ENCODE results near the gene SNX11. TPM values are rescaled to one million over a fixed set of nuclear protein-coding genes. Genes with fewer than 3 reads are reported as not detected.

SNX11 gene
- total and polyA plus RNA-seq, 4 donors: 11.7 to 18.8 (median 17.3) TPM

DNA sequence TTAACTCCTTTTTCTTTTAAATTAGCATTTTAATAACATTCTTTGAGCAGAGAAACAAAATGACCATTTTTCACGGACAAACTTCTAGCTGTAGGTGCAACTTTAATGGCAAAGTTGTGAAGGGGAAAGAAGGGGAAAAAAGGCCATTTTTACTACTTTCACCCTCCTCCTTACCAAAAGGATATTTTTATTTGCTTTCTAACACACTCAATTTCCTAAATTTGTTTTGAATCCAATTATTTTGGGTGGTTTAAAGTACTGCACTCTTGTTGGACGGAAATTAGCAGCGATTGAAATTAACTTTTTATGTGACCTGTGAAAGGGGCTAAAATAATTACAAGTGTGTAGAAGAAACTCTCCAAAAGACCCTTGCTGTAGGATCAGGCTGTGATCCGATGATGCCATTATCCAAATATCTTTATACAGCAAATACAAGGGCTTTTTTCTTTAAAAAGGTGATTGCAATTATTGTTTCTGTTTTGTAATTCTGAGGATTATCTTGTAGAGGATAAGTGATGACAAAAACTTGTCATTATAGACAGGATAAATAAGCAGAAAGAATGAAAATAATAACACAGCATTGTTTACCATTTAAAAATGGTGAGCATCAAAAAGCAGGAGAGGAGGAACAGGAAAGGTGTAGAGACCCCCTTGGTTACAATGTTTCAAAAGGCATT is 42.4 kb downstream of the SNX11 start:
- H3K4me1 ChIP-seq (ENCODE audit: control insufficient read depth in 1 of 2, insufficient read depth in 2 of 2, low read length in 2 of 2): no peaks in the 10 kb centered on the region
- no peak overlapping the region for H3K27ac ChIP-seq (ENCODE audit: low read depth in 1 of 2, low read length in 2 of 2)
- H3K4me3 ChIP-seq (ENCODE audit: low read length in 2 of 2): no peak overlapping the region
- intact Hi-C loops (cut with DNase I): no loop called here
- no peak for ATAC-seq (ENCODE audit: low FRiP score)
- no peaks in the 10 kb centered on the region for H3K9me3 ChIP-seq (ENCODE audit: control insufficient read depth, low read length)
- WGBS, 2 donors: 79 to 81% methylated on average over 4 of the region's 4 CpGs
- no peaks in the 10 kb centered on the region for H3K36me3 ChIP-seq (ENCODE audit: control insufficient read depth in 1 of 2, insufficient read depth in 2 of 2, low read length in 1 of 2)
- no peaks in the 10 kb centered on the region for H3K27me3 ChIP-seq (ENCODE audit: control insufficient read depth in 1 of 2, insufficient read depth in 2 of 2, low read length in 1 of 2)
- no peak for DNase-seq

DNA sequence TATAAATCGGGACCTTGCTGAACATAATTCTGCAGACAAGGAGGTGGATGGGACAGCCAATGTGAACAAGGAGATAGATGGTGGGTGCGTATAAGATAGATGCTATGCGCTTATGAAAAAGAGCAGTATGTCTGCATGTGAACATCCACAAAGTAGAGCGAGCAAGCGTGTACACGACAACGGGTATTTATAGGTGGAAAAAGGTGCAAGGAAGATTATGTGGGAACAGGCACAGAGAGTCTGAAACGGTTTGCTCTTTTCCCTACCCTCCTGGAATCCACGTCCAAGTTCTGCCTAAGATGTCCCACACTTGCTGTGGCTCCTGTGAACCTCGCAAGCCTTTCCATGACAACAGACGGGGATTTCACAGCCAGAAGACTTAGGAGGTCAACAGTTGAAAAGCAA is 43.0 kb downstream of the SNX11 start:
- Histone ChIP-seq H3K27ac (ENCODE audit: low read depth in 1 of 2, low read length in 2 of 2) (no peak overlapping the region), H3K9me3 (ENCODE audit: control insufficient read depth, low read length) (no peaks in the 10 kb centered on the region), H3K27me3 (ENCODE audit: control insufficient read depth in 1 of 2, insufficient read depth in 2 of 2, low read length in 1 of 2) (no peaks in the 10 kb centered on the region), H3K4me1 (ENCODE audit: control insufficient read depth in 1 of 2, insufficient read depth in 2 of 2, low read length in 2 of 2) (no peaks in the 10 kb centered on the region), H3K4me3 (ENCODE audit: low read length in 2 of 2) (no peak overlapping the region), H3K36me3 (ENCODE audit: control insufficient read depth in 1 of 2, insufficient read depth in 2 of 2, low read length in 1 of 2) (no peaks in the 10 kb centered on the region)
- ATAC-seq (ENCODE audit: low FRiP score): no peak
- intact Hi-C loops (cut with DNase I): no loop called here
- no peak for DNase-seq
- 57 to 61% methylated on average over 11 of the region's 11 CpGs for WGBS, 2 donors

DNA sequence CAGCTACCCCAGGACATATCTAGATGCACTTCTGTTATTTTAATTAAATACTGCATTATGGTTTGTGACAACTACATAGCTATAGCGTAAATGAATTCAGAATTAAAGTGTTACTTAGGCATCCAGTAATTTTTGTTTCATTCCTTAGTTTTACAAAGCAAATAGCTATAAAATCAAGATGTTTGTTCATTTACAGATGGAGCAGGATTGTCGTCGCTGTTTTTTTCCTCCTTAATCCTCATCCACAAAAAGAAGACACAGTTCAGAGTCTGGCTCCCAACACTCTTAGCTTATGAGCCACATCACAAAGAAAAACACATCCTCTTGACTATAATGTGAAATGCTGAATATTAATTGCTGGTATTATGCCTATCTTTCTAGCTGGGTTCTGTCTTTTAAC is 43.7 kb downstream of the SNX11 start:
- DNase-seq: no peak
- no peak overlapping the region for H3K4me3 ChIP-seq (ENCODE audit: low read length in 2 of 2)
- no peaks in the 10 kb centered on the region for H3K9me3 ChIP-seq (ENCODE audit: control insufficient read depth, low read length)
- intact Hi-C loops (cut with DNase I): no loop called here
- H3K36me3 ChIP-seq (ENCODE audit: control insufficient read depth in 1 of 2, insufficient read depth in 2 of 2, low read length in 1 of 2): no peaks in the 10 kb centered on the region
- H3K4me1 ChIP-seq (ENCODE audit: control insufficient read depth in 1 of 2, insufficient read depth in 2 of 2, low read length in 2 of 2): no peaks in the 10 kb centered on the region
- ATAC-seq (ENCODE audit: low FRiP score): no peak
- H3K27me3 ChIP-seq (ENCODE audit: control insufficient read depth in 1 of 2, insufficient read depth in 2 of 2, low read length in 1 of 2): no peaks in the 10 kb centered on the region
- 77 to 80% methylated on average over 3 of the region's 3 CpGs for WGBS, 2 donors
- no peak overlapping the region for H3K27ac ChIP-seq (ENCODE audit: low read depth in 1 of 2, low read length in 2 of 2)

DNA sequence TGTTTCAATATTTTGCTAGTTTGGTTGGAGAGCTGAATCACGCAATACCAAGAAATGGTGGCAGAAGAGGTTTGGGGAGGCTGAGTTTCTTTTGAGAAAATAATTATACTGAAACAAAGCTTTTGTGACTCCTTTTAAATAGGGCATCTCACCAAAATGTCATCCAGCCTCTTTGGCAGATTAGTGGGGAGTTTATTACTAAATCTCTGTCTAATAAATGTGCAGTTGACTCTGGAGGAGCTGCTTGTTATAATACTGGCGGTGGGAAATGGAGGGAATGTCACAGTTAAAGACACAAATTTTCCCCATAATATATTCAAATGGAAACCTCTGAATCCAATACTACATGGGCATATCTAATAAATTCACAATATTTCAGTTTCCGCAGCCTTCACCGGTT is 44.7 kb downstream of the SNX11 start:
- Histone ChIP-seq H3K9me3 (ENCODE audit: control insufficient read depth, low read length) (no peaks in the 10 kb centered on the region), H3K4me3 (ENCODE audit: low read length in 2 of 2) (no peak overlapping the region), H3K27me3 (ENCODE audit: control insufficient read depth in 1 of 2, insufficient read depth in 2 of 2, low read length in 1 of 2) (no peaks in the 10 kb centered on the region), H3K36me3 (ENCODE audit: control insufficient read depth in 1 of 2, insufficient read depth in 2 of 2, low read length in 1 of 2) (no peaks in the 10 kb centered on the region), H3K27ac (ENCODE audit: low read depth in 1 of 2, low read length in 2 of 2) (no peak overlapping the region), H3K4me1 (ENCODE audit: control insufficient read depth in 1 of 2, insufficient read depth in 2 of 2, low read length in 2 of 2) (no peaks in the 10 kb centered on the region)
- intact Hi-C loops (cut with DNase I): no loop called here
- WGBS, 2 donors: 75 to 76% methylated on average over 4 of the region's 4 CpGs
- DNase-seq (no peak), ATAC-seq (ENCODE audit: low FRiP score) (no peak)

DNA sequence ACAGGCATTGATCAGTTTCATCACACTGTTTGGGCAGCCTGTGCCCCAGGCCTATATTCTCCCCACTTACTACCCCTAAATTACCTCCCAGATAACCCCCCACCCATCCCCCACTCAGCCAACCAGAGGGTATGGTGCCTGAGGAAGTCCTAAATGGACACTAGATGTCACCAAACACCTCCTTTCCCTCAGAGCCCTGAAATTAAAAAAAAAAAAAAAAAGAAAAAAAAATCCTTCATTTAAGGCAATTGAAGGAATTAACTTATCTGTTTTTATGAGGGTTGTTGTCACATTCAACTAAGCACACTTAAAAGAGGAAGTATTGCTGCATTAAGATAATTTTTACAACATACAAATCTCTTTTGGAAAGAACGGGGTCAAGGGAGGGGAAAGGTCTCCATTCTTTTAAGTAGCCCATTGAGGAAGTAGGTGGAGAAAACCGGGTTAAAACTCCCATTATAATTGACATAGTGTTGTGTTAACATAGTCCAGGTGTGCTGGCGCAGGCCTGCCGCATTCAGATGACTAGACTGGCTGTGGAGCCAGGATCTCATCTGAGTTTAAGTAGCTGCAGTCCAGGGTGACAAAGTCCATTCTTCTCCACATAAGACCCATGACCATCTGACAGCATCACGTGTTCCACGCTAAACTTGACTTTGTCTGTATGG is 46.3 kb downstream of the SNX11 start:
- no peaks in the 10 kb centered on the region for H3K27me3 ChIP-seq (ENCODE audit: control insufficient read depth in 1 of 2, insufficient read depth in 2 of 2, low read length in 1 of 2)

DNA sequence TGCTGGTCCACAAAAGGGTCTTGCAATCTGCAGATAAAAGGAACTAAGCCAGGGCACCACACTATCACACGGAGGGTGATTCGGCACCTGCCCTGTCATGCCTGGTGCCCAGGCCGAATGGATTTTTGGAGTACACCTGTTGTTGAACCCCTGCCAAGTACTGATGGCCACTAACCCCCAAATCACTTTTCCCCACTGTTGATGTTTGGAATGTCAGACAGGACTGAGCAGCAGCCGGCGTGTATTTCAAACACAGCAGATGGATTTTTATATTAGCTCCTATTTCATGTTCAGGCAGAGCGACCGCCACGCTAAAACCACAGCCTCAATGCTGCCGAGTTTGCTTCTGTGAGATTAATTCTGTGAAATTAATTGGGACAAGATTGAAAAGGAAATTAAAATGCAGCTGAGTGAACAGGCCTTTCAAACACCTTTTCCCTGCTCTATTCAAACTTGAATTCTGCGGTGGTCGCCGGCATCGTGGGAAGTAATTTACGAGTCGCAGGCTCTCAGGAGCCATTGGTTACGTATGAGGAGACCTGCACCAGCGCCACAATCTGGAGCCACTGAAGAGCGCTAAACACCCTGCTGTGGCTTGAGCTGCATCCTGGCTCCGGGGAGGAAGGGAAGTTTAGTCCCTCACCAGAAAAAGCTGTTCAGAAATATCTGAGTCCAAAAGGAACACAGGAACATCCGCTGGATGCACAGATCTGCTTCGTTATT is 48.5 kb downstream of the SNX11 start:
- Histone ChIP-seq H3K4me1 (ENCODE audit: control insufficient read depth in 1 of 2, insufficient read depth in 2 of 2, low read length in 2 of 2) (no peaks in the 10 kb centered on the region), H3K27me3 (ENCODE audit: control insufficient read depth in 1 of 2, insufficient read depth in 2 of 2, low read length in 1 of 2) (no peaks in the 10 kb centered on the region), H3K4me3 (ENCODE audit: low read length in 2 of 2) (no peak overlapping the region), H3K9me3 (ENCODE audit: control insufficient read depth, low read length) (no peaks in the 10 kb centered on the region), H3K27ac (ENCODE audit: low read depth in 1 of 2, low read length in 2 of 2) (no peak overlapping the region), H3K36me3 (ENCODE audit: control insufficient read depth in 1 of 2, insufficient read depth in 2 of 2, low read length in 1 of 2) (no peaks in the 10 kb centered on the region)
- no peak for DNase-seq
- WGBS, 2 donors: 70% methylated on average over 21 of the region's 21 CpGs
- ATAC-seq (ENCODE audit: low FRiP score): no peak
- intact Hi-C loops (cut with DNase I): no loop called here

More for the DNA sequence above, 46.3 kb downstream of the SNX11 start:
- intact Hi-C loops (cut with DNase I): no loop called here
- Histone ChIP-seq H3K4me1 (ENCODE audit: control insufficient read depth in 1 of 2, insufficient read depth in 2 of 2, low read length in 2 of 2) (no peaks in the 10 kb centered on the region), H3K27ac (ENCODE audit: low read depth in 1 of 2, low read length in 2 of 2) (no peak overlapping the region), H3K9me3 (ENCODE audit: control insufficient read depth, low read length) (no peaks in the 10 kb centered on the region), H3K36me3 (ENCODE audit: control insufficient read depth in 1 of 2, insufficient read depth in 2 of 2, low read length in 1 of 2) (no peaks in the 10 kb centered on the region), H3K4me3 (ENCODE audit: low read length in 2 of 2) (no peak overlapping the region)
- WGBS, 2 donors: 59 to 73% methylated on average over 6 of the region's 6 CpGs
- DNase-seq (no peak), ATAC-seq (ENCODE audit: low FRiP score) (no peak)

DNA sequence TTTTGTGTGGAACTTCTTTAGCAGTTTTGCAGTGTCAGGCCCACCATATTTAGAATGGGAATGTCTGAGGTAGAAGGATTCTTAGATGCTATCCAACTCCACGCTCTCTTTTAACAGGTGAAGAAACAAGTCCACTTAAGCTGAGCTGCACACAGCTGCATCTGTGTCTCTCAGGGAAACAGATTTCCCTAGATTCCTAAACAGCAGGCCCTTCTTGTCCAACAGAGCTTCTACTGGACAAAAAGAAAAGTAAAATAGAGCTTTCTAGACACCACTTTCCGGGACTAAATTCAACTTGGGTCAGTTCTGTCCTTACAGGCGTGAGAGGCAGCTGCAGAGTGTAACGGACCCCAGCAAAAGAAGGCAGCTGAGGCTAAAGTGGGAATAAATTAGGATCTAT is 51.7 kb downstream of the SNX11 start:
- intact Hi-C loops (cut with DNase I): no loop called here
- no peak overlapping the region for H3K4me3 ChIP-seq (ENCODE audit: low read length in 2 of 2)
- no peak overlapping the region for H3K27ac ChIP-seq (ENCODE audit: low read depth in 1 of 2, low read length in 2 of 2)
- H3K27me3 ChIP-seq (ENCODE audit: control insufficient read depth in 1 of 2, insufficient read depth in 2 of 2, low read length in 1 of 2): no peaks in the 10 kb centered on the region
- no peaks in the 10 kb centered on the region for H3K36me3 ChIP-seq (ENCODE audit: control insufficient read depth in 1 of 2, insufficient read depth in 2 of 2, low read length in 1 of 2)
- no peak for ATAC-seq (ENCODE audit: low FRiP score)
- no peak for DNase-seq
- H3K9me3 ChIP-seq (ENCODE audit: control insufficient read depth, low read length): no peaks in the 10 kb centered on the region
- WGBS, 2 donors: 88 to 90% methylated on average over 4 of the region's 4 CpGs
- H3K4me1 ChIP-seq (ENCODE audit: control insufficient read depth in 1 of 2, insufficient read depth in 2 of 2, low read length in 2 of 2): no peaks in the 10 kb centered on the region

DNA sequence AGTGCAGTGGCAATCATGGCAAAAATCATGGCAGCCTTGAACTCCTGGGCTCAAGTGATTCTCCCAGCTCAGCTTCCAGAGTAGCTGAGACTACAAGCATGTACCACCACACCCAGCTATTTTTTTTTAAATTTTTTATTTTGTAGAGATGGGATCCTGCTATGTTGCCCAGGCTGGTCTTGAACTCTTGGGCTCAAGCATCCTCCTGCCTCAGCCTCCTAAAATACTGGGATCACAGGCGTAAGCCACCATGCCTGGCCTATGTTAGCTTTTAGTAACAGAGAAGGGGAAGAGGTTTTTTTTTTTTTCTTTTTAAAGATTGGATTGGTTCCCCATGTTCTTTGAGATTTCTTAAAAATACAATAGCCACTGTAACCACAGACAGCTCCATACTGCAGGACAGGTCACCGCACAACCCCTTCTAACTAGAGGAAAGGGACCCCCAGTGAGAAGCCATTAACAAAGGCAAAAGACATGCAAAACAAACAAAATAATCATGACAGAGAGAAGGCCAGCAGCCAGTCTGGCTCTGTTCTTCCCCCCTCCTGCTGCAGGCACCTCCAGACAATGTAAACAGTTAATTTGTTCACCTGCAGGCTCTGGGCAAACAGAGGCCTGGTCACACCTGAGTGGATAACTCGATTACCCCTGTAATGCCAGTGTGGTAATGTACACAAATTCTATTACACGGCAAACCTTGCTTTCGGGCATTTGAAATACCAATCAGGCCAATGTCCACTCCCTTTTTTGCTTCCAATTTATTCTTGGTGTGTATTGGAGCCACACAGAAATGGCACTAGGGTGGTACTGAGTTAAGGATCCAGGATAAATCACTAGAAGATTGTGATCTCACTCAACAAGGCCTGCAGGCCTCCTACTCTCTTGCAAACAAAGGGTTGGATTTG is 52.9 kb downstream of the SNX11 start:
- Histone ChIP-seq H3K4me3 (ENCODE audit: low read length in 2 of 2) (no peak overlapping the region), H3K4me1 (ENCODE audit: control insufficient read depth in 1 of 2, insufficient read depth in 2 of 2, low read length in 2 of 2) (no peaks in the 10 kb centered on the region), H3K27me3 (ENCODE audit: control insufficient read depth in 1 of 2, insufficient read depth in 2 of 2, low read length in 1 of 2) (no peaks in the 10 kb centered on the region), H3K36me3 (ENCODE audit: control insufficient read depth in 1 of 2, insufficient read depth in 2 of 2, low read length in 1 of 2) (no peaks in the 10 kb centered on the region), H3K9me3 (ENCODE audit: control insufficient read depth, low read length) (no peaks in the 10 kb centered on the region), H3K27ac (ENCODE audit: low read depth in 1 of 2, low read length in 2 of 2) (no peak overlapping the region)
- WGBS, 2 donors: 86% methylated on average over 5 of the region's 5 CpGs
- intact Hi-C loops (cut with DNase I): no loop called here
- ATAC-seq (ENCODE audit: low FRiP score): no peak
- no peak for DNase-seq

Data from aorta (tissue), 5 donors.